GM12878 (cell line): ENCODE measurements around the gene MYBL2. TPM values are rescaled to one million over a fixed set of nuclear protein-coding genes. Genes with fewer than 3 reads are reported as not detected.

ENCODE experiments used
- CREB1 ChIP-seq: IDR thresholded peaks from 2 replicates; pipeline ENCODE4 v1.6.1; 2012; ENCODE audit warnings: low read depth, mild to moderate bottlenecking, inconsistent platforms
- EP300 ChIP-seq, 2 experiments: fragments of 150-350 bp in 1 of 2; IDR thresholded peaks; 2 replicates each; pipeline ENCODE4 v1.6.1; 2011 to 2012; ENCODE audit warnings: low read depth in 2 of 2, low read length in 2 of 2, borderline replicate concordance in 1 of 2, improper control_type of control experiment in 1 of 2, inconsistent platforms in 1 of 2; ENCODE audit not compliant: control insufficient read depth in 1 of 2
- HDAC6 ChIP-seq: fragments of 200-600 bp; sonication (generic); IDR thresholded peaks from one replicate; pipeline ENCODE4 v1.8.0; 2017; ENCODE audit warnings: antibody characterized with exemption; ENCODE audit not compliant: unreplicated experiment
- KLF5 ChIP-seq: fragments of 450-650 bp; IDR thresholded peaks from 2 replicates; pipeline ENCODE4 v1.6.1; 2014; ENCODE audit warnings: mild to moderate bottlenecking; ENCODE audit not compliant: partially characterized antibody
- POLR2A ChIP-seq: IDR thresholded peaks from 2 replicates; pipeline ENCODE4 v1.6.1; 2011; ENCODE audit warnings: low read depth, mild to moderate bottlenecking, low read length
- SREBF2 ChIP-seq: IDR thresholded peaks from 2 replicates; pipeline ENCODE4 v1.6.1; 2012; ENCODE audit warnings: mild to moderate bottlenecking, low read length
- SUZ12 ChIP-seq: fragments of 200-600 bp; sonication (generic); IDR thresholded peaks from one replicate; pipeline ENCODE4 v1.6.1; 2018; ENCODE audit warnings: antibody characterized with exemption, mild to moderate bottlenecking; ENCODE audit not compliant: unreplicated experiment
- TARDBP ChIP-seq: IDR thresholded peaks from 2 replicates; pipeline ENCODE4 v1.6.1; 2016; ENCODE audit warnings: borderline replicate concordance
- polyA plus RNA-seq, 11 experiments: library from polyadenylated mRNA; depleted of rRNA in 4 of 11; unstranded in 6 of 11; stranded (reverse) in 5 of 11; fragments of >200 nt; fragmentation: Nextera tagmentation in 4 of 11; fragmentation: Illumina TruSeq in 1 of 11; extraction: Ambion mirVana in 4 of 11; extraction: Trizol in 1 of 11; gene quantifications; 1 replicate in 1 of 11; 2 replicates in 10 of 11; pipeline versions ENCODE4 v1.2.1 to v1.2.3, GENCODE V29; 2011 to 2016; ENCODE audit warnings: inconsistent platforms in 2 of 11, missing spikeins in 2 of 11, low read depth in 1 of 11
- total RNA-seq, 4 experiments: library from RNA; depleted of rRNA in 3 of 4; stranded (reverse); fragments of >200 nt in 3 of 4; fragmentation: Illumina TruSeq in 1 of 4; extraction: Trizol in 1 of 4; gene quantifications; 2 replicates each; pipeline versions ENCODE4 v1.2.1 to v1.2.3, GENCODE V29; 2013 to 2021
- TF ChIP-seq, protein P1 (sequence below): IDR thresholded peaks from 2 replicates; pipeline ENCODE4 v1.6.1; 2011; ENCODE audit warnings: low read depth, mild to moderate bottlenecking, low read length, moderate library complexity, borderline replicate concordance; ENCODE audit errors: extremely low read depth
- TF ChIP-seq, protein P2 (sequence below): fragments of 450-650 bp; IDR thresholded peaks from 2 replicates; pipeline ENCODE4 v1.6.1; 2016; ENCODE audit warnings: mild to moderate bottlenecking
- TF ChIP-seq, protein P3 (sequence below): fragments of 150-350 bp; IDR thresholded peaks from 2 replicates; pipeline ENCODE4 v1.6.1; 2014; ENCODE audit warnings: mild to moderate bottlenecking, low read depth, low read length

MYBL2 gene
- total and polyA plus RNA-seq, 10 of the 15 experiments (the other 5 are each of a cell fraction or from before 2014, with no cell fraction given), result 4.5 to 213 (median 74.2) TPM

DNA sequence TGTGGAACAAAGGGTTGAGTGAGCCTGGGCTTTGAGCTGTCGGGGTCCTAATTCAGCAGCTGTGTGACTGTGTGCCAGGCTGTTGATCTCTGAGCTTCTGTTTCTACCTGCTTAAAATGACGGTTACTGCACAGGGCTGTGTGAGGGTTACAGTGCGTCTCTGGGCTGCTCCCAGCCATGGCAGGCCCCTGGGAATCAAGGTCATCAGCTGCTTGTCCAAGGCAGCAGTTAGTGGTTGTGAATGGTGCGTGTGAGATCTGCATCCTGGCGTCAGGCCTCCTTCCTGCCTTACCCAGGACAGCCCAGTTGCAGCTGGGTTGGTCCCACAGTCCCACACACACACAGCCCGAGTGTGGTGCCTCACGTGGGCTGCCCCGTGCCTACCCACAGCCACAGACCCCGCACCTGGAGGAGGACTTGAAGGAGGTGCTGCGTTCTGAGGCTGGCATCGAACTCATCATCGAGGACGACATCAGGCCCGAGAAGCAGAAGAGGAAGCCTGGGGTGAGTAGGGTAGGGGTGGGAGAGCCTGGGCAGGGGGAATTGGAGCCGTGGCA lies 44.3 kb downstream of the MYBL2 start (continued):
- TF ChIP-seq, protein P1, sequence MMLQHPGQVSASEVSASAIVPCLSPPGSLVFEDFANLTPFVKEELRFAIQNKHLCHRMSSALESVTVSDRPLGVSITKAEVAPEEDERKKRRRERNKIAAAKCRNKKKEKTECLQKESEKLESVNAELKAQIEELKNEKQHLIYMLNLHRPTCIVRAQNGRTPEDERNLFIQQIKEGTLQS, result no peak
- TF ChIP-seq POLR2A (peak; percentile 49; the same call in 1 of the 2 replicates), CREB1 (no peak), KLF5 (no peak), TARDBP (no peak), HDAC6 (no peak), SREBF2 (no peak), SUZ12 (no peak), EP300 (IDR thresholded peaks at IDR 0.05; ENCODE audit: borderline replicate concordance in 1 of 2, control insufficient read depth in 1 of 2, low read depth in 2 of 2, low read length in 2 of 2) (no peak)
- TF ChIP-seq, protein P2, sequence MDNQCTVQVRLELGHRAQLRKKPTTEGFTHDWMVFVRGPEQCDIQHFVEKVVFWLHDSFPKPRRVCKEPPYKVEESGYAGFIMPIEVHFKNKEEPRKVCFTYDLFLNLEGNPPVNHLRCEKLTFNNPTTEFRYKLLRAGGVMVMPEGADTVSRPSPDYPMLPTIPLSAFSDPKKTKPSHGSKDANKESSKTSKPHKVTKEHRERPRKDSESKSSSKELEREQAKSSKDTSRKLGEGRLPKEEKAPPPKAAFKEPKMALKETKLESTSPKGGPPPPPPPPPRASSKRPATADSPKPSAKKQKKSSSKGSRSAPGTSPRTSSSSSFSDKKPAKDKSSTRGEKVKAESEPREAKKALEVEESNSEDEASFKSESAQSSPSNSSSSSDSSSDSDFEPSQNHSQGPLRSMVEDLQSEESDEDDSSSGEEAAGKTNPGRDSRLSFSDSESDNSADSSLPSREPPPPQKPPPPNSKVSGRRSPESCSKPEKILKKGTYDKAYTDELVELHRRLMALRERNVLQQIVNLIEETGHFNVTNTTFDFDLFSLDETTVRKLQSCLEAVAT, result no peak
- TF ChIP-seq, protein P3, sequence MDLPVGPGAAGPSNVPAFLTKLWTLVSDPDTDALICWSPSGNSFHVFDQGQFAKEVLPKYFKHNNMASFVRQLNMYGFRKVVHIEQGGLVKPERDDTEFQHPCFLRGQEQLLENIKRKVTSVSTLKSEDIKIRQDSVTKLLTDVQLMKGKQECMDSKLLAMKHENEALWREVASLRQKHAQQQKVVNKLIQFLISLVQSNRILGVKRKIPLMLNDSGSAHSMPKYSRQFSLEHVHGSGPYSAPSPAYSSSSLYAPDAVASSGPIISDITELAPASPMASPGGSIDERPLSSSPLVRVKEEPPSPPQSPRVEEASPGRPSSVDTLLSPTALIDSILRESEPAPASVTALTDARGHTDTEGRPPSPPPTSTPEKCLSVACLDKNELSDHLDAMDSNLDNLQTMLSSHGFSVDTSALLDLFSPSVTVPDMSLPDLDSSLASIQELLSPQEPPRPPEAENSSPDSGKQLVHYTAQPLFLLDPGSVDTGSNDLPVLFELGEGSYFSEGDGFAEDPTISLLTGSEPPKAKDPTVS, result no peak
